GM12874 (cell line): ENCODE results near the gene VSTM4.

ENCODE experiments used
- CTCF ChIP-seq: IDR thresholded peaks from 2 replicates; pipeline ENCODE4 v1.5.1; 2011; ENCODE audit warnings: low read depth, mild to moderate bottlenecking, control low read depth, low read length, moderate library complexity; ENCODE audit not compliant: insufficient read depth

VSTM4 gene

GRCh38 chr10:49123981-49124950, 8.9 kb upstream of the VSTM4 start:
- no peak for TF ChIP-seq CTCF

- no peak for TF ChIP-seq CTCF
Measured at GRCh38 chr10:49120911-49121310, 5.6 kb upstream of the VSTM4 start.

GRCh38 chr10:49119746-49120145, 4.4 kb upstream of the VSTM4 start:
- no peak for TF ChIP-seq CTCF

GRCh38 chr10:49118430-49119074, 3.2 kb upstream of the VSTM4 start:
- TF ChIP-seq CTCF, result no peak

GRCh38 chr10:49117376-49118070, 2.2 kb upstream of the VSTM4 start:
- TF ChIP-seq CTCF, result no peak

GRCh38 chr10:49116509-49117375, 1.4 kb upstream of the VSTM4 start:
- no peak for TF ChIP-seq CTCF
